ENCODE measurements around the gene CCDC167. TPM values are rescaled to one million over a fixed set of nuclear protein-coding genes. Genes with fewer than 3 reads are reported as not detected.

The CCDC167 gene
- total RNA-seq, 1 donor from 2014 or later, result 24.0 TPM

DNA sequence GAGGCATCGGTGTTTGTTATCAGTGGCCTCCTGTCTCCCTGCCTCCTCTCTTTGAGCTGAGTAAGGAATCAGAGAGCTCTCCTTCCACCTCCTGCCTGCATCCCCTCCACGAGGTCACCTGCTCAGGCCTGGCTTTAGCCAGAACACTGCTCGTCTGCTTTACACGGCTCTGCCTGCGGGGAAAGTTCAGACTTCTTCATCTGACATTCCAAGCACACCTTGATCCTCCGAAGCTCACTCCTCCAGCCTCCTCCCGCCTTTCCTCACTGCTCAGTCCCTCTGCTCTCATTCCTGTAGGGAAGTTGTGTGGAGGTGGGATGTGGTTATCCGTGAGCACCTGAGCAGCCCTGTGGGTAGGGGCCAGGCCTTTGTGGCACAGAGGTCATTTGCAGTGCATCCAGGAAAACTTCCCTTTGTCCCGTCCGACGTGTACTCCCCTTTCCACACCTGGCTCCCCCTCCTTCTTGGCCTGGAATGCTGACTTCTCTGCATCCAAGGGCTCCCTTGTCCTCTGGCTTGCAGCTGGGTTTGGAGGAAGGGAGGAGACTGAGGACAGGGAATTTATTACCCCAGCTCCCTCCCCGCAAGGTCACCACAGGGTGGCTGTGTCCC, 12.8 kb upstream of the CCDC167 start:
- Histone ChIP-seq H3K27ac (ENCODE audit: low read depth, low read length) (no peak overlapping the region), H2AFZ (ENCODE audit: low read depth, low read length) (no peak overlapping the region), H4K20me1 (ENCODE audit: insufficient read depth, low read length) (no peaks in the 10 kb centered on the region), H3K9me3 (ENCODE audit: insufficient read depth, low read depth, low read length) (no peaks in the 10 kb centered on the region), H3K36me3 (ENCODE audit: insufficient read depth, low read length) (no peaks in the 10 kb centered on the region), H3K9ac (ENCODE audit: low read length) (no peak overlapping the region), H3K27me3 (ENCODE audit: insufficient read depth, low read length) (peaks cover 26% of the 10 kb centered on the region), H3K79me2 (ENCODE audit: insufficient read depth, low read length) (no peaks in the 10 kb centered on the region), H3K4me2 (ENCODE audit: low read length) (no peak overlapping the region), H3K4me1 (ENCODE audit: insufficient read depth, low read length) (peaks cover 10% of the 10 kb centered on the region), H3K4me3 (ENCODE audit: insufficient read depth, low read depth, low read length) (no peak overlapping the region)
- peaks cover 54% of the 10 kb centered on the region for H3K27me3 Mint-ChIP-seq (ENCODE audit: low read depth, unreplicated experiment)
- TF ChIP-seq, protein P1, sequence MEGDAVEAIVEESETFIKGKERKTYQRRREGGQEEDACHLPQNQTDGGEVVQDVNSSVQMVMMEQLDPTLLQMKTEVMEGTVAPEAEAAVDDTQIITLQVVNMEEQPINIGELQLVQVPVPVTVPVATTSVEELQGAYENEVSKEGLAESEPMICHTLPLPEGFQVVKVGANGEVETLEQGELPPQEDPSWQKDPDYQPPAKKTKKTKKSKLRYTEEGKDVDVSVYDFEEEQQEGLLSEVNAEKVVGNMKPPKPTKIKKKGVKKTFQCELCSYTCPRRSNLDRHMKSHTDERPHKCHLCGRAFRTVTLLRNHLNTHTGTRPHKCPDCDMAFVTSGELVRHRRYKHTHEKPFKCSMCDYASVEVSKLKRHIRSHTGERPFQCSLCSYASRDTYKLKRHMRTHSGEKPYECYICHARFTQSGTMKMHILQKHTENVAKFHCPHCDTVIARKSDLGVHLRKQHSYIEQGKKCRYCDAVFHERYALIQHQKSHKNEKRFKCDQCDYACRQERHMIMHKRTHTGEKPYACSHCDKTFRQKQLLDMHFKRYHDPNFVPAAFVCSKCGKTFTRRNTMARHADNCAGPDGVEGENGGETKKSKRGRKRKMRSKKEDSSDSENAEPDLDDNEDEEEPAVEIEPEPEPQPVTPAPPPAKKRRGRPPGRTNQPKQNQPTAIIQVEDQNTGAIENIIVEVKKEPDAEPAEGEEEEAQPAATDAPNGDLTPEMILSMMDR (IDR thresholded peaks at IDR 0.05; ENCODE audit: insufficient read depth, low read depth, low read length), result no peak
- TF ChIP-seq EZH2 (IDR thresholded peaks at IDR 0.05; ENCODE audit: insufficient read depth, low read length), result no peak
- no peak for FAIRE-seq
- H3K4me3 Mint-ChIP-seq (ENCODE audit: unreplicated experiment), result peak overlapping the region; percentile 20
- H3K4me1 Mint-ChIP-seq (ENCODE audit: low read depth, unreplicated experiment), result peaks cover 14% of the 10 kb centered on the region
- H3K9me3 Mint-ChIP-seq (ENCODE audit: unreplicated experiment), result peaks cover 4% of the 10 kb centered on the region
- H3K36me3 Mint-ChIP-seq (ENCODE audit: low read depth, unreplicated experiment), result no peaks in the 10 kb centered on the region
- H3K27ac Mint-ChIP-seq (ENCODE audit: unreplicated experiment), result no peak overlapping the region
- no peak for DNase-seq (ENCODE audit: low read depth)

DNA sequence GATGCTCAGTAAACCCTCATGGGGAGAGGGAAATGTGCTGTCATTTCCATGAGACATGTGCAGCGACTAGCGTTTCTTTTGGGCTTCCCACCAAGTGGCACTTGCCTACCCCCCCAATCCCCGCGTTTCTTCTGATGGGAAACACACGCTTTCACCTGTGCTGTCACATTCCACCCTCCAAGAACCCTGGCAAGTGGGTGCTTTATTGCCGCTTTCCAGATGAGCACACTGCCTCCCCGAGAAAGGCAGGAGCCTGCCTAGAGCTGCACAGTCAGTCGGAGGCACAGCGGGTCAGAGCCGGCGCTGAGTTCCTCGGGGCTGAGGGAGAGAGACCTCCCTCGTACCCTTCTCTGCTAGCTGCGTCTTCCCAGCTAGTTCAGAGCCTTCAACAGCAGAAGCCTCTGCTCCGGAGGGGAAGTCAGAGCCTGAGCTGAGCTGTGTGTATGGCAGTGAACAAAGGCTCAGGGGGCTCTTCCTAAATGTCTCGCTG, 12.3 kb upstream of the CCDC167 start:
- peaks cover 4% of the 10 kb centered on the region for H3K9me3 Mint-ChIP-seq (ENCODE audit: unreplicated experiment)
- Histone ChIP-seq H2AFZ (ENCODE audit: low read depth, low read length) (no peak overlapping the region), H3K36me3 (ENCODE audit: insufficient read depth, low read length) (no peaks in the 10 kb centered on the region), H3K27ac (ENCODE audit: low read depth, low read length) (no peak overlapping the region), H3K9me3 (ENCODE audit: insufficient read depth, low read depth, low read length) (no peaks in the 10 kb centered on the region), H3K27me3 (ENCODE audit: insufficient read depth, low read length) (peaks cover 26% of the 10 kb centered on the region), H3K79me2 (ENCODE audit: insufficient read depth, low read length) (no peaks in the 10 kb centered on the region), H3K4me3 (ENCODE audit: insufficient read depth, low read depth, low read length) (no peak overlapping the region), H3K4me2 (ENCODE audit: low read length) (no peak overlapping the region), H3K9ac (ENCODE audit: low read length) (no peak overlapping the region), H4K20me1 (ENCODE audit: insufficient read depth, low read length) (no peaks in the 10 kb centered on the region), H3K4me1 (ENCODE audit: insufficient read depth, low read length) (peaks cover 10% of the 10 kb centered on the region)
- H3K4me1 Mint-ChIP-seq (ENCODE audit: low read depth, unreplicated experiment), result peaks cover 14% of the 10 kb centered on the region
- no peak overlapping the region for H3K27ac Mint-ChIP-seq (ENCODE audit: unreplicated experiment)
- DNase-seq (ENCODE audit: low read depth) (no peak), FAIRE-seq (no peak)
- H3K36me3 Mint-ChIP-seq (ENCODE audit: low read depth, unreplicated experiment), result no peaks in the 10 kb centered on the region
- H3K27me3 Mint-ChIP-seq (ENCODE audit: low read depth, unreplicated experiment), result peaks cover 51% of the 10 kb centered on the region
- TF ChIP-seq EZH2 (IDR thresholded peaks at IDR 0.05; ENCODE audit: insufficient read depth, low read length), result peak; percentile 41
- TF ChIP-seq, protein P1 (IDR thresholded peaks at IDR 0.05; ENCODE audit: insufficient read depth, low read depth, low read length), result no peak
- H3K4me3 Mint-ChIP-seq (ENCODE audit: unreplicated experiment), result no peak overlapping the region

DNA sequence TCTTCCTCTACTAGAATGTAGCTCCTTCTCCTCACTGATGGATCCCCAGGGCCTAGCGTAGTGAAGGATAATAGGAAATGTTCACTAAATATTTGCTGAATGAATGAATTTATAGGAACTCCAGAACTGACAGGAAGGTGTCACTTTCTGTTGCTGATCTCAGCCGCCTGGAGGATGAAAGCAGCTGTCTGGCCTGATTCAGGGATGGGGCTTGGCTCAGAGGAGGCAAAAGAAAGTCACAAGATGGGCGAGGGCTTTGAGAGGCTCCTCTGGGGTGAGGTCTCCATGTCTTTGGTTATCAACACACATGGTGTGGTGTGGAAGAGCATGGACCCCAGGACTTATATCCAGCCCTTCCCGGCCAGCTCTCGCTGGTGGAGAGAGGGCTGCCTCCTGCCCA, 11.5 kb upstream of the CCDC167 start:
- H3K36me3 Mint-ChIP-seq (ENCODE audit: low read depth, unreplicated experiment), result no peaks in the 10 kb centered on the region
- no peak for FAIRE-seq
- H3K4me1 Mint-ChIP-seq (ENCODE audit: low read depth, unreplicated experiment), result peaks cover 14% of the 10 kb centered on the region
- DNase-seq (ENCODE audit: low read depth), result no peak
- Histone ChIP-seq H3K4me1 (ENCODE audit: insufficient read depth, low read length) (peaks cover 10% of the 10 kb centered on the region), H3K79me2 (ENCODE audit: insufficient read depth, low read length) (no peaks in the 10 kb centered on the region), H3K9ac (ENCODE audit: low read length) (no peak overlapping the region), H4K20me1 (ENCODE audit: insufficient read depth, low read length) (no peaks in the 10 kb centered on the region), H3K36me3 (ENCODE audit: insufficient read depth, low read length) (no peaks in the 10 kb centered on the region), H3K9me3 (ENCODE audit: insufficient read depth, low read depth, low read length) (no peaks in the 10 kb centered on the region), H3K27me3 (ENCODE audit: insufficient read depth, low read length) (peaks cover 26% of the 10 kb centered on the region), H3K4me3 (ENCODE audit: insufficient read depth, low read depth, low read length) (no peak overlapping the region), H3K27ac (ENCODE audit: low read depth, low read length) (no peak overlapping the region), H3K4me2 (ENCODE audit: low read length) (no peak overlapping the region), H2AFZ (ENCODE audit: low read depth, low read length) (no peak overlapping the region)
- peaks cover 53% of the 10 kb centered on the region for H3K27me3 Mint-ChIP-seq (ENCODE audit: low read depth, unreplicated experiment)
- no peak overlapping the region for H3K27ac Mint-ChIP-seq (ENCODE audit: unreplicated experiment)
- peaks cover 4% of the 10 kb centered on the region for H3K9me3 Mint-ChIP-seq (ENCODE audit: unreplicated experiment)
- no peak overlapping the region for H3K4me3 Mint-ChIP-seq (ENCODE audit: unreplicated experiment)
- no peak for TF ChIP-seq EZH2 (IDR thresholded peaks at IDR 0.05; ENCODE audit: insufficient read depth, low read length)
- TF ChIP-seq, protein P1 (IDR thresholded peaks at IDR 0.05; ENCODE audit: insufficient read depth, low read depth, low read length), result no peak
